NCI-H146 (cell line): Measurements from ENCODE around the gene SKOR1.

Source experiments
- DNase-seq: peaks from one replicate; lab custom pipeline; 2025; lab: John Stamatoyannopoulos, UW

Gene SKOR1

DNA sequence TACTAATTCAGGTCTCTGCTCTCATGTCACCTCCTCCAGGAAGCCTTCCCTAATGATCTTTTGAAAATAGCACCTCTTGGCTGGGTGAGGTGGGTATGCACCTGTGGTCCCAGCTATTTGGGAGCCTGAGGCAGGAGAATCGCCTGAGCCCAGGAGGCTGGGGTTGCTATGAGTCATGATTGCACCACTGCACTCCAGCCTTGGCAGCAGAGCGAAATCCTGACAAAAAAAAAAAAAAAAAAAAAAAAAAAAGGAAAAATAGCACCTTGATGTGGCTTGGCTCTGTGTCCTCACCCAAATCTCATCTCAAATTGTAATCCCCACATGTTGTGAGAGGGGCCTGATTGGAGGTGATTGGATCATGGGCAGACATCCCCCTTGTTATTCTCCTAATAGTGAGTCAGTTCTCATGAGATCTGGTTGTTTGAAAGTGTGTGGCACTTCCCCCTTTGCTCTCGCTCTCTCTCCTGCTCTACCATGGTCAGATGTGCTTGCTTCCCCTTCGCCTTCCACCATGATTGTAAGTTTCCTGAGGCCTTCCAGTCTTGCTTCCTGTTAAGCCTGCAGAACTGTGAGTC, 25.8 kb downstream of the SKOR1 start:
- no peak for DNase-seq

- no peak for DNase-seq
These were observed 27.1 kb downstream of the SKOR1 start for GRCh38 chr15:67852418-67852817.

DNA sequence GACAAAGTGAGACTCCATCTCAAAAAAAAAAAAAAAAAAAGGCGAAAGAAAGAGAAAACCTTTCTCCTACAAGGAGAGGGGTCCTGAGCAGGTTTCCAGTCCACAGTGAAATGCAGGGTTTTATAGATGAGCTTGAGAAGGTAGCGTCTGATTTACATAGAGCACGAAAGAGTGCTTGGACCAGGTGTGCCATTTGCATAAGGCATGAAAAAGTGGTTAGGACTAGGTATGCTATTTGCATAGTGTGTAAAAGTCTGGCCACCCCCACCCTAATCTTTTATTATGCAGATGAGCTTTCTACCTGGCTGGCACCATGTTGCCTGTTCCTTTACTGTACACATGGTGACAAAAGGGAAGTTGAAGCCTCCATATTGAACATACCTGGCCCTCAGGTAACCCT, 28.1 kb downstream of the SKOR1 start:
- DNase-seq, result no peak

- no peak for DNase-seq
These were observed 29.0 kb downstream of the SKOR1 start for GRCh38 chr15:67854358-67854757.

DNA sequence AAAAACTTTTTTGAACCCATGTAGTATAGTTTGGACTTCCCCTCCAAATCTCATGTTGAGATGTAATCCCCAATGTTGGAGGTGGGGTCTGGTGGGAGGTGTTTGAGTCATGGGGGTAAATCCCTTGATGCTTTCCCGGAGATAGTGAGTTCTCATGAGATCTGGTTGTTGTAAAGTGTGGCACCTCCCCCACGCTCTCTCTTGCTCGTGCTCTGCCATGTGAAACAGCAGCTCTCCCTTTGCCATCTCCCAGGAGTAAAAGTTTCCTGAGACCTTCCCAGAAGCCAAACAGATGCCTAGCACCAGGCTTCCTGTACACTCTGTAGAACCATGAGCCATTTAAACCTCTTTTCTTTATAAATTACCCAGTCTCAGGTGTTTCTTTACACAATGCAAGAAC, 30.5 kb downstream of the SKOR1 start:
- DNase-seq, result no peak

- no peak for DNase-seq
These were observed 31.9 kb downstream of the SKOR1 start for GRCh38 chr15:67857220-67857619.

GRCh38 chr15:67859331-67859946, 34.1 kb downstream of the SKOR1 start:
- no peak for DNase-seq

DNA sequence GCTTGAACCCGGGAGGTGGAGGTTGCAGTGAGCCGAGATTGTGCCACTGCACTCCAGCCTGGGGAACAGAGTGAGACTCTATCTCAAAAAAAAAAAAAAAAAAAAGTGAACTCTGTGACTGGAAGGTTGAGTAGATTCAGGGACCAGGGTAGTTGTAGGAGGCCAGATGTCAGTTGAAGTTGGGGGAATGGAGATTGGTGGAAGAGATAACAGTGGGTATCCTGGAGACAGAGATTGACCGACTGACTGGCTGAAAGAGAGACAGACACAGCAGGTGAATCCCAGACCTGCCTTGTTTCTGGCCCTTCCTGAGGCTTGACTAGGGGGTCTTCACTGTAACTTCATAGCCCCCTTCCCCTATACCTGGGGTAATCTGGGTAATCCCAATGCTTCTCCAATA, 36.7 kb downstream of the SKOR1 start:
- DNase-seq, result no peak

DNA sequence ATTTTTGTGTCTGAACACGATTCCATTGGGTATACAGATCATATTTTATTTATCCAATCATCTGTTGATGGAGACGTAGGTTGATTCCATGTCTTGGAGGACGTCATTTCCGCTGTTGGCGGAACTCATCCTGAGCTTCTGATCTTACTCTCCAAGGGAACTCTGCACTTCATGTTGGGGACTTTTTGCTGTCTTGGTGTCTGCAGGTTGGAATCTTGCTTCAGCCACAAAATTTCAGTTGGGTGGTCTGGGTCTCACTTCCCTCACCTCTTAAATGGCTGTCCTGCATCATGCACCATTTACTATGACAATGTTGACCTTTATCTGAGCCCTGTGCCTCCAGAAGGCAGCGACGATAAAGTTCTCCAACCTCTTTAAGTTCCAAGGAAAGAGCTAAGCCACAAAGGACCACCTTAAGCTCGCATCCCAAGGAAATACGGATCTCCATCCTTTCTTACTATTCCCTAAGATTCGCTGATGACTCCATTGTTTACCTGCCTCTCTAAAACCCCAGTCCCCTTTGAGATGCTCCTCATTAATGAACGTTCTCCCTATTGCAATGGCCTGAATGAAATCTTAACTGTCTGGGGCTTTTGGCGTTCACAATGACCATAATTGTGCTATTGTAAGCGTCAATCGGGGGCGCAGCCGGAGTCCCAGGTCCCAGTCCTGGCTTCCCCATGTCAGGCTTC, 37.6 kb downstream of the SKOR1 start:
- DNase-seq, result no peak

GRCh38 chr15:67863442-67863987, 38.2 kb downstream of the SKOR1 start:
- peak; percentile 72 for DNase-seq

GRCh38 chr15:67865331-67865730, 40.0 kb downstream of the SKOR1 start:
- no peak for DNase-seq

- DNase-seq, result no peak
These were observed 40.5 kb downstream of the SKOR1 start for GRCh38 chr15:67865766-67866165.

DNA sequence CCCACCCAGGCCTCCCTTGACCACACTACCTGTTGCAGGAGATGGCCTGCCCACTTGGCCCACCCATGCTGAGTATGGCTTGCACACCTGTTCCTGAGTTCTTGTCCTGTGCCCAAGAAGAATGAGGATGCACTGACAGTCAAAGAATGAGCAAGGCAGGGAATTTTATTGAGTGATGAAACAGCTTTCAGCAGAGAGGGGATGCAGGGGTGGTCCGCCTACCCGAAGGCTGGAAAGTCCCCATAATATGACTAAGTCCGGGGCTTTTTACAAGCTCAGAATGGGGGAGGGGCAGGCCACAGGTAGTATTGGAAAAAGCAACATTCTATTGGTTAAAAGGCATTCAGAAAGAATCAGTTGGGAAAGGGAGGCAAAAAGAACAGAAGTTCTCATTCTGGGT, 44.4 kb downstream of the SKOR1 start:
- no peak for DNase-seq

GRCh38 chr15:67870868-67871408, 45.6 kb downstream of the SKOR1 start:
- no peak for DNase-seq

- DNase-seq, result no peak
These were observed 48.5 kb downstream of the SKOR1 start for GRCh38 chr15:67873777-67874176.

- no peak for DNase-seq
These were observed 53.5 kb downstream of the SKOR1 start for GRCh38 chr15:67878712-67879206.

- DNase-seq, result no peak
These were observed 54.3 kb downstream of the SKOR1 start for GRCh38 chr15:67879440-67880129.

GRCh38 chr15:67880651-67881182, 55.4 kb downstream of the SKOR1 start:
- DNase-seq, result no peak

GRCh38 chr15:67882487-67883233, 57.4 kb downstream of the SKOR1 start:
- DNase-seq, result no peak

DNA sequence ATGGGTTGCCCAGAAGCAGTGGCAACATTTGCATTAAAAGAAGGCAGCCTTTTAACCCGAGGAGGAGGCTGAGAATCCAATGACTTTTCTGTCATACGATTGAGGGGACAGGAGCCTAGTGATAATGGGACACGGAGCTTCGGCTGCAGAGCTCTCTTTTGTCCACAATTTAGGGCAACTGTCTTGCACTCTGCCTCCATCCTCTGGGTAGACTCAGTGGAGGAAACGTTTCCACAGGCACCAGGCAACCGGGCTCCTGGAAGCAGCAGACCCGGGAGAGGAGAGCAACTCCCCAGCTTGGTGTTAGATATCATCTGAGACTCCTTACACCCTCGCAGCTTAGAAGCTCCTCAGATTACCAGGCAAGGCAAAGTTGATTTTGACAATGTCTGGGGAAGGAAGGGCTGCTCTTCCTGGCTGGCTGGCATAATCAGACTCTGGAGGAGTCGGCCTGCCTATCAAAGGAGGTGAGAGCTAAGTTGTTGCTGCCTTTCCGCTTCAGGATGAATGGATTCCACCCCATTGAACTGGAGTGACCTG, 58.0 kb downstream of the SKOR1 start:
- no peak for DNase-seq

DNA sequence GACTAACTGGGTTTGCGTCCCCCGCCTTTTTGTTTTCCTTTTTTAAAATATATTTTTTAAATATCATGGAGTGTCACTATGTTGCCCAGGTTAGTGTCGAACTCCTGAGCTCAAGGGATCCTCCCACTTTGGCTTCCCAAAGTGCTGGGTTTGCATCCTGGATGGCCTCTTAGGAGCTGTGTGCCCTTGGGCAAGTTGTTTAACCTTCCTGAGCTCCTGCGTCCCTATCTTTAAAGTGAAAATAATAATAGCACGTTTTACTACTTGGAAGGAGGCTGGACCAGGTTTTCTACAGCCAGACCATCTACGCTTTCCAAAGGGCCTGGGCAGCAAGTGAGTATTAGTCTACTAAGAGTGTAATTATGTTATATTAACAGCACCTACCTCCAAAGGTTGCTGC, 58.7 kb downstream of the SKOR1 start:
- no peak for DNase-seq
